ENCODE measurements around the gene ST7. TPM values are rescaled to one million over a fixed set of nuclear protein-coding genes. Genes with fewer than 3 reads are reported as not detected.

The ST7 gene
- total and polyA plus RNA-seq, 7 experiments from 2014 or later, result 2.1 to 6.4 (median 4.1) TPM

GRCh38 chr7:117145333-117145732, 192.0 kb downstream of the ST7 start:
- Mint-ChIP-seq H3K4me1 (peaks cover 0 to 4% (median 0%) of the 10 kb centered on the region in 7 donors), H3K36me3 (peaks cover 0 to 14% (median 5%) of the 10 kb centered on the region in 5 donors), H3K27me3 (no peaks in the 10 kb centered on the region), H3K9me3 (no peaks in the 10 kb centered on the region), H3K4me3 (no peak overlapping the region), H3K27ac (peak overlapping the region in 1 of 9 donors; percentile 32)
- Histone ChIP-seq H3K27ac (ENCODE audit: low read depth, low read length) (no peak overlapping the region), H3K4me1 (ENCODE audit: control insufficient read depth in 2 of 2, insufficient read depth in 2 of 2, low read length in 2 of 2) (no peaks in the 10 kb centered on the region), H3K36me3 (ENCODE audit: control insufficient read depth in 2 of 3, insufficient read depth in 3 of 3, low read length in 3 of 3) (no peaks in the 10 kb centered on the region), H3K27me3 (ENCODE audit: control insufficient read depth in 2 of 2, insufficient read depth in 2 of 2, low read length in 2 of 2) (no peaks in the 10 kb centered on the region), H3K4me3 (ENCODE audit: low read length) (no peak overlapping the region), H3K9me3 (ENCODE audit: control insufficient read depth in 2 of 3, low read length in 3 of 3) (no peaks in the 10 kb centered on the region)
- ChIA-PET CTCF (no interaction called here), POLR2A (no interaction called here)
- intact Hi-C loops (cut with micrococcal nuclease), result no loop called here
- DNase-seq, result no peak
- no peak for ATAC-seq

- Histone ChIP-seq H3K4me3 (ENCODE audit: low read length) (no peak overlapping the region), H3K4me1 (ENCODE audit: control insufficient read depth in 2 of 2, insufficient read depth in 2 of 2, low read length in 2 of 2) (no peaks in the 10 kb centered on the region), H3K36me3 (ENCODE audit: control insufficient read depth in 2 of 3, insufficient read depth in 3 of 3, low read length in 3 of 3) (no peaks in the 10 kb centered on the region), H3K9me3 (ENCODE audit: control insufficient read depth in 2 of 3, low read length in 3 of 3) (no peaks in the 10 kb centered on the region), H3K27ac (ENCODE audit: low read depth, low read length) (no peak overlapping the region), H3K27me3 (ENCODE audit: control insufficient read depth in 2 of 2, insufficient read depth in 2 of 2, low read length in 2 of 2) (no peaks in the 10 kb centered on the region)
- peaks cover 0 to 18% (median 6%) of the 10 kb centered on the region in 5 donors for H3K36me3 Mint-ChIP-seq
- no peak for DNase-seq
- peak; percentile 48 for ATAC-seq
- H3K4me3 Mint-ChIP-seq, result no peak overlapping the region
- intact Hi-C loops (cut with micrococcal nuclease), result no loop called here
- no peaks in the 10 kb centered on the region for H3K27me3 Mint-ChIP-seq
- CTCF ChIA-PET, result interaction anchor here (1.0 kb wide), 1 partner anchor 28 kb away, joined by 3 read pairs; no protein-coding TSS in a partner anchor
- H3K4me1 Mint-ChIP-seq, result peaks cover 0 to 4% (median 0%) of the 10 kb centered on the region in 7 donors
- POLR2A ChIA-PET, result no interaction called here
- H3K27ac Mint-ChIP-seq, result no peak overlapping the region
- no peaks in the 10 kb centered on the region for H3K9me3 Mint-ChIP-seq
Observed at GRCh38 chr7:117146059-117146458, 192.8 kb downstream of the ST7 start.

DNA sequence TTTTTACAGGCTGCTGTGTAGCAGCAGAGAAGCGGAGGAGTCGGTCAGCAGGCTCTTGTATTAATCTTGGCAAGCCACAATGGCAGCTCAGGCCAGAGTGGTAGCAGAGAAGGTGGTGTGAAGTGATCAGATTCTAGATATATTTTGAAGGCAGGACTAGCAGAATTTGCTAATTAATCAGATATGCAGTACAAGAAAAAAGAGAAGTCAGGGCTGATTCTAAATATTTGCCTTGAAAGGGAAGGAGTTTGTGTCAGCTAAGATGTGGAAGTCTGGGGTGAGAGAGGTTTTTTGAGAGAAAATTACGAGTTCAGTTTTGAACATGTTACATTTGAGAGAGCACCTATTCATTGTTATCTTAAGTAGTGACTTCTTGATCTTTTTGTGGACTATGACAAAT, 193.2 kb downstream of the ST7 start:
- Histone ChIP-seq H3K4me3 (ENCODE audit: low read length) (no peak overlapping the region), H3K36me3 (ENCODE audit: control insufficient read depth in 2 of 3, insufficient read depth in 3 of 3, low read length in 3 of 3) (no peaks in the 10 kb centered on the region), H3K9me3 (ENCODE audit: control insufficient read depth in 2 of 3, low read length in 3 of 3) (no peaks in the 10 kb centered on the region), H3K4me1 (ENCODE audit: control insufficient read depth in 2 of 2, insufficient read depth in 2 of 2, low read length in 2 of 2) (no peaks in the 10 kb centered on the region), H3K27ac (ENCODE audit: low read depth, low read length) (no peak overlapping the region), H3K27me3 (ENCODE audit: control insufficient read depth in 2 of 2, insufficient read depth in 2 of 2, low read length in 2 of 2) (no peaks in the 10 kb centered on the region)
- ATAC-seq, result peak; percentile 40
- peaks cover 0 to 4% (median 0%) of the 10 kb centered on the region in 7 donors for H3K4me1 Mint-ChIP-seq
- H3K4me3 Mint-ChIP-seq, result no peak overlapping the region
- no peak for DNase-seq
- peaks cover 0 to 19% (median 6%) of the 10 kb centered on the region in 5 donors for H3K36me3 Mint-ChIP-seq
- ChIA-PET POLR2A (no interaction called here), CTCF (interaction anchor here (1.0 kb wide), 1 partner anchor 28 kb away, joined by 3 read pairs; no protein-coding TSS in a partner anchor)
- H3K9me3 Mint-ChIP-seq, result no peaks in the 10 kb centered on the region
- no peaks in the 10 kb centered on the region for H3K27me3 Mint-ChIP-seq
- no peak overlapping the region for H3K27ac Mint-ChIP-seq
- intact Hi-C loops (cut with micrococcal nuclease), result no loop called here

- Histone ChIP-seq H3K4me1 (ENCODE audit: control insufficient read depth in 2 of 2, insufficient read depth in 2 of 2, low read length in 2 of 2) (no peaks in the 10 kb centered on the region), H3K27ac (ENCODE audit: low read depth, low read length) (no peak overlapping the region), H3K9me3 (ENCODE audit: control insufficient read depth in 2 of 3, low read length in 3 of 3) (no peaks in the 10 kb centered on the region), H3K36me3 (ENCODE audit: control insufficient read depth in 2 of 3, insufficient read depth in 3 of 3, low read length in 3 of 3) (no peaks in the 10 kb centered on the region), H3K4me3 (ENCODE audit: low read length) (no peak overlapping the region), H3K27me3 (ENCODE audit: control insufficient read depth in 2 of 2, insufficient read depth in 2 of 2, low read length in 2 of 2) (no peaks in the 10 kb centered on the region)
- no peak overlapping the region for H3K27ac Mint-ChIP-seq
- intact Hi-C loops (cut with micrococcal nuclease), result no loop called here
- DNase-seq, result no peak
- no peak overlapping the region for H3K4me3 Mint-ChIP-seq
- H3K9me3 Mint-ChIP-seq, result no peaks in the 10 kb centered on the region
- ChIA-PET POLR2A (no interaction called here), CTCF (no interaction called here)
- H3K4me1 Mint-ChIP-seq, result no peaks in the 10 kb centered on the region
- H3K27me3 Mint-ChIP-seq, result no peaks in the 10 kb centered on the region
- ATAC-seq, result no peak
- peaks cover 0 to 10% (median 4%) of the 10 kb centered on the region in 5 donors for H3K36me3 Mint-ChIP-seq
Observed at GRCh38 chr7:117148971-117149370, 195.7 kb downstream of the ST7 start.

- Mint-ChIP-seq H3K4me3 (no peak overlapping the region), H3K27me3 (no peaks in the 10 kb centered on the region), H3K9me3 (no peaks in the 10 kb centered on the region), H3K27ac (no peak overlapping the region), H3K36me3 (peaks cover 0 to 10% (median 4%) of the 10 kb centered on the region in 5 donors), H3K4me1 (no peaks in the 10 kb centered on the region)
- CTCF ChIA-PET, result no interaction called here
- Histone ChIP-seq H3K9me3 (ENCODE audit: control insufficient read depth in 2 of 3, low read length in 3 of 3) (no peaks in the 10 kb centered on the region), H3K4me1 (ENCODE audit: control insufficient read depth in 2 of 2, insufficient read depth in 2 of 2, low read length in 2 of 2) (no peaks in the 10 kb centered on the region), H3K27ac (ENCODE audit: low read depth, low read length) (no peak overlapping the region), H3K4me3 (ENCODE audit: low read length) (no peak overlapping the region), H3K27me3 (ENCODE audit: control insufficient read depth in 2 of 2, insufficient read depth in 2 of 2, low read length in 2 of 2) (no peaks in the 10 kb centered on the region), H3K36me3 (ENCODE audit: control insufficient read depth in 2 of 3, insufficient read depth in 3 of 3, low read length in 3 of 3) (no peaks in the 10 kb centered on the region)
- DNase-seq, result no peak
- intact Hi-C loops (cut with micrococcal nuclease), result no loop called here
- POLR2A ChIA-PET, result no interaction called here
- no peak for ATAC-seq
Observed at GRCh38 chr7:117149692-117150091, 196.4 kb downstream of the ST7 start.

- ATAC-seq (no peak), DNase-seq (no peak)
- H3K36me3 ChIP-seq (ENCODE audit: control insufficient read depth in 2 of 3, insufficient read depth in 3 of 3, low read length in 3 of 3), result no peaks in the 10 kb centered on the region
- no peaks in the 10 kb centered on the region for H3K27me3 Mint-ChIP-seq
- no peak overlapping the region for H3K27ac Mint-ChIP-seq
- no peaks in the 10 kb centered on the region for H3K9me3 ChIP-seq (ENCODE audit: control insufficient read depth in 2 of 3, low read length in 3 of 3)
- H3K4me1 ChIP-seq (ENCODE audit: control insufficient read depth in 2 of 2, insufficient read depth in 2 of 2, low read length in 2 of 2), result no peaks in the 10 kb centered on the region
- peaks cover 0 to 10% (median 4%) of the 10 kb centered on the region in 5 donors for H3K36me3 Mint-ChIP-seq
- H3K4me1 Mint-ChIP-seq, result no peaks in the 10 kb centered on the region
- POLR2A ChIA-PET, result no interaction called here
- no peak overlapping the region for H3K4me3 Mint-ChIP-seq
- CTCF ChIA-PET, result no interaction called here
- H3K27me3 ChIP-seq (ENCODE audit: control insufficient read depth in 2 of 2, insufficient read depth in 2 of 2, low read length in 2 of 2), result no peaks in the 10 kb centered on the region
- intact Hi-C loops (cut with micrococcal nuclease), result no loop called here
- no peak overlapping the region for H3K4me3 ChIP-seq (ENCODE audit: low read length)
- no peak overlapping the region for H3K27ac ChIP-seq (ENCODE audit: low read depth, low read length)
- no peaks in the 10 kb centered on the region for H3K9me3 Mint-ChIP-seq
Observed at GRCh38 chr7:117152213-117153007, 199.1 kb downstream of the ST7 start.

- Mint-ChIP-seq H3K27ac (no peak overlapping the region), H3K27me3 (no peaks in the 10 kb centered on the region), H3K36me3 (peaks cover 0 to 10% (median 4%) of the 10 kb centered on the region in 5 donors), H3K4me3 (no peak overlapping the region), H3K9me3 (no peaks in the 10 kb centered on the region), H3K4me1 (no peaks in the 10 kb centered on the region)
- Histone ChIP-seq H3K36me3 (ENCODE audit: control insufficient read depth in 2 of 3, insufficient read depth in 3 of 3, low read length in 3 of 3) (no peaks in the 10 kb centered on the region), H3K4me3 (ENCODE audit: low read length) (no peak overlapping the region), H3K9me3 (ENCODE audit: control insufficient read depth in 2 of 3, low read length in 3 of 3) (no peaks in the 10 kb centered on the region), H3K27ac (ENCODE audit: low read depth, low read length) (no peak overlapping the region), H3K4me1 (ENCODE audit: control insufficient read depth in 2 of 2, insufficient read depth in 2 of 2, low read length in 2 of 2) (no peaks in the 10 kb centered on the region), H3K27me3 (ENCODE audit: control insufficient read depth in 2 of 2, insufficient read depth in 2 of 2, low read length in 2 of 2) (no peaks in the 10 kb centered on the region)
- POLR2A ChIA-PET, result no interaction called here
- CTCF ChIA-PET, result no interaction called here
- no peak for ATAC-seq
- no peak for DNase-seq
- intact Hi-C loops (cut with micrococcal nuclease), result no loop called here
Observed at GRCh38 chr7:117153016-117153545, 199.8 kb downstream of the ST7 start.

Data from naive thymus-derived CD4-positive, alpha-beta T cell (primary cell).